C4-2B (cell line): ENCODE measurements around the gene KCNH3.

ENCODE experiments used
- CTCF ChIP-seq: fragments of 450-650 bp; conservative IDR thresholded peaks from 2 replicates; pipeline ENCODE4 v1.5.1; 2017; ENCODE audit warnings: mild to moderate bottlenecking
- ZFX ChIP-seq: fragments of 450-650 bp; IDR thresholded peaks from 2 replicates; pipeline ENCODE4 v1.6.1; 2017

GRCh38 chr12:49550693-49551252, 11.9 kb downstream of the KCNH3 start:
- no peak for TF ChIP-seq CTCF
- no peak for TF ChIP-seq ZFX
